ENCODE results near the gene EHBP1L1.

GRCh38 chr11:65549096-65549495 lies 26.8 kb upstream of the EHBP1L1 start:
- TF ChIP-seq ZNF621 (tag by site-specific recombination; IDR thresholded peaks at IDR 0.05), result no peak
- no peak for TF ChIP-seq CTCF (tag by site-specific recombination; IDR thresholded peaks at IDR 0.05)
- no peak for TF ChIP-seq ZSCAN18 (tag by site-specific recombination; IDR thresholded peaks at IDR 0.05)
- TF ChIP-seq ZNF274 (IDR thresholded peaks at IDR 0.05; ENCODE audit: low read length), result no peak
- TF ChIP-seq ZNF274 (tag by site-specific recombination; IDR thresholded peaks at IDR 0.05; ENCODE audit: borderline replicate concordance), result no peak
- TF ChIP-seq ZNF76 (tag by site-specific recombination; IDR thresholded peaks at IDR 0.05; ENCODE audit: borderline replicate concordance, low read depth), result no peak
- no peak for TF ChIP-seq ZEB2 (tag by site-specific recombination; IDR thresholded peaks at IDR 0.05)
- TF ChIP-seq ZBTB21 (tag by site-specific recombination; IDR thresholded peaks at IDR 0.05), result no peak
- no peak for TF ChIP-seq ZNF664 (tag by site-specific recombination; IDR thresholded peaks at IDR 0.05)
- TF ChIP-seq, protein P1, sequence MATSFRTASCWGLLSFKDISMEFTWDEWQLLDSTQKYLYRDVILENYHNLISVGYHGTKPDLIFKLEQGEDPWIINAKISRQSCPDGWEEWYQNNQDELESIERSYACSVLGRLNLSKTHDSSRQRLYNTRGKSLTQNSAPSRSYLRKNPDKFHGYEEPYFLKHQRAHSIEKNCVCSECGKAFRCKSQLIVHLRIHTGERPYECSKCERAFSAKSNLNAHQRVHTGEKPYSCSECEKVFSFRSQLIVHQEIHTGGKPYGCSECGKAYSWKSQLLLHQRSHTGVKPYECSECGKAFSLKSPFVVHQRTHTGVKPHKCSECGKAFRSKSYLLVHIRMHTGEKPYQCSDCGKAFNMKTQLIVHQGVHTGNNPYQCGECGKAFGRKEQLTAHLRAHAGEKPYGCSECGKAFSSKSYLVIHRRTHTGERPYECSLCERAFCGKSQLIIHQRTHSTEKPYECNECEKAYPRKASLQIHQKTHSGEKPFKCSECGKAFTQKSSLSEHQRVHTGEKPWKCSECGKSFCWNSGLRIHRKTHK (tag by site-specific recombination; IDR thresholded peaks at IDR 0.05), result no peak
- no peak for TF ChIP-seq RBAK (tag by site-specific recombination; IDR thresholded peaks at IDR 0.05)
- TF ChIP-seq ZNF792 (tag by site-specific recombination; IDR thresholded peaks at IDR 0.05), result no peak
- no peak for TF ChIP-seq ATF2 (tag by site-specific recombination; IDR thresholded peaks at IDR 0.05; ENCODE audit: low read depth)
- TF ChIP-seq, protein P2, sequence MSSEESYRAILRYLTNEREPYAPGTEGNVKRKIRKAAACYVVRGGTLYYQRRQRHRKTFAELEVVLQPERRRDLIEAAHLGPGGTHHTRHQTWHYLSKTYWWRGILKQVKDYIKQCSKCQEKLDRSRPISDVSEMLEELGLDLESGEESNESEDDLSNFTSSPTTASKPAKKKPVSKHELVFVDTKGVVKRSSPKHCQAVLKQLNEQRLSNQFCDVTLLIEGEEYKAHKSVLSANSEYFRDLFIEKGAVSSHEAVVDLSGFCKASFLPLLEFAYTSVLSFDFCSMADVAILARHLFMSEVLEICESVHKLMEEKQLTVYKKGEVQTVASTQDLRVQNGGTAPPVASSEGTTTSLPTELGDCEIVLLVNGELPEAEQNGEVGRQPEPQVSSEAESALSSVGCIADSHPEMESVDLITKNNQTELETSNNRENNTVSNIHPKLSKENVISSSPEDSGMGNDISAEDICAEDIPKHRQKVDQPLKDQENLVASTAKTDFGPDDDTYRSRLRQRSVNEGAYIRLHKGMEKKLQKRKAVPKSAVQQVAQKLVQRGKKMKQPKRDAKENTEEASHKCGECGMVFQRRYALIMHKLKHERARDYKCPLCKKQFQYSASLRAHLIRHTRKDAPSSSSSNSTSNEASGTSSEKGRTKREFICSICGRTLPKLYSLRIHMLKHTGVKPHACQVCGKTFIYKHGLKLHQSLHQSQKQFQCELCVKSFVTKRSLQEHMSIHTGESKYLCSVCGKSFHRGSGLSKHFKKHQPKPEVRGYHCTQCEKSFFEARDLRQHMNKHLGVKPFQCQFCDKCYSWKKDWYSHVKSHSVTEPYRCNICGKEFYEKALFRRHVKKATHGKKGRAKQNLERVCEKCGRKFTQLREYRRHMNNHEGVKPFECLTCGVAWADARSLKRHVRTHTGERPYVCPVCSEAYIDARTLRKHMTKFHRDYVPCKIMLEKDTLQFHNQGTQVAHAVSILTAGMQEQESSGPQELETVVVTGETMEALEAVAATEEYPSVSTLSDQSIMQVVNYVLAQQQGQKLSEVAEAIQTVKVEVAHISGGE (tag by site-specific recombination; conservative IDR thresholded peaks at IDR 0.05; ENCODE audit: low read depth), result no peak
- no peak for TF ChIP-seq ZNF214 (tag by site-specific recombination; IDR thresholded peaks at IDR 0.05; ENCODE audit: borderline replicate concordance)
